GM12875 (cell line): Measurements from ENCODE around the gene NOLC1.

ENCODE experiments used
- H3K4me3 ChIP-seq: one replicate; pipeline ENCODE4 v1.5.1; 2011; ENCODE audit warnings: low read depth, low read length, control low read depth
- TF ChIP-seq, protein P1 (sequence below): IDR thresholded peaks from 2 replicates; pipeline ENCODE4 v1.5.1; 2011; ENCODE audit warnings: low read depth, mild to moderate bottlenecking, control low read depth, inconsistent platforms, low read length, moderate library complexity, borderline replicate concordance; ENCODE audit not compliant: insufficient read depth

NOLC1 gene

DNA sequence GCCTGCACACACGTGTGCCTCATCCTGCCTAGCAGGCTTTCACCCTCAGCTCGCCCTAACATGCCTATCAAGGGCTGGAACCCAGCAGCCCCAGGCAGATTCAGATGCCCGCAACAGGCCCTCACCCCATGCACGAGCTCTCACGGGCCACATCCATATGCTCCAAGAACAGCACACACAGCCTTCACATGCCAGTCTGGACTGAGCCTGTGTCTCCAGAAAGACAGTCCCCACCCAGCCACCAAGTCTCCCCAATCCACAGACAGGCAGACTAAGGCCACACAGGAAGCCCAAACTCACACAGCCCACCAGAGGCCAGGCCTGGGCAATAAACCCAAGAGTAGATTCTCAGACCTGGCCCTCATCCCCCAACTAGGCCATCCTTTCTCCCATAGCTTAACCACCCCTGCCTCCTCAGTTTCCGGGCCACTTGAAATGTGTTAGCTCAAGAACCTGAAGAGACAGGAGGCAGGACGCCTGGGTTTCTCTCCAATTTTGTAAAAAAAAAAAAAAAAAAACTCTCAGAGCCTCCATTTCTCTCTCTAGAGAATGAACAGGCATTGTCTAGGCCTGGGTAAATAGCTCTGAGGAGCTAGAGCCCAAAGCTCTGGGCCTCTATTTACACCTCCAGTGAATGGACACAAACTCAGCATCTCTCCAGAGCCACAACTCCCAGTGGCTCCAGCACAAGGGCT lies 38.8 kb upstream of the NOLC1 start:
- TF ChIP-seq, protein P1, sequence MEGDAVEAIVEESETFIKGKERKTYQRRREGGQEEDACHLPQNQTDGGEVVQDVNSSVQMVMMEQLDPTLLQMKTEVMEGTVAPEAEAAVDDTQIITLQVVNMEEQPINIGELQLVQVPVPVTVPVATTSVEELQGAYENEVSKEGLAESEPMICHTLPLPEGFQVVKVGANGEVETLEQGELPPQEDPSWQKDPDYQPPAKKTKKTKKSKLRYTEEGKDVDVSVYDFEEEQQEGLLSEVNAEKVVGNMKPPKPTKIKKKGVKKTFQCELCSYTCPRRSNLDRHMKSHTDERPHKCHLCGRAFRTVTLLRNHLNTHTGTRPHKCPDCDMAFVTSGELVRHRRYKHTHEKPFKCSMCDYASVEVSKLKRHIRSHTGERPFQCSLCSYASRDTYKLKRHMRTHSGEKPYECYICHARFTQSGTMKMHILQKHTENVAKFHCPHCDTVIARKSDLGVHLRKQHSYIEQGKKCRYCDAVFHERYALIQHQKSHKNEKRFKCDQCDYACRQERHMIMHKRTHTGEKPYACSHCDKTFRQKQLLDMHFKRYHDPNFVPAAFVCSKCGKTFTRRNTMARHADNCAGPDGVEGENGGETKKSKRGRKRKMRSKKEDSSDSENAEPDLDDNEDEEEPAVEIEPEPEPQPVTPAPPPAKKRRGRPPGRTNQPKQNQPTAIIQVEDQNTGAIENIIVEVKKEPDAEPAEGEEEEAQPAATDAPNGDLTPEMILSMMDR, result no peak

DNA sequence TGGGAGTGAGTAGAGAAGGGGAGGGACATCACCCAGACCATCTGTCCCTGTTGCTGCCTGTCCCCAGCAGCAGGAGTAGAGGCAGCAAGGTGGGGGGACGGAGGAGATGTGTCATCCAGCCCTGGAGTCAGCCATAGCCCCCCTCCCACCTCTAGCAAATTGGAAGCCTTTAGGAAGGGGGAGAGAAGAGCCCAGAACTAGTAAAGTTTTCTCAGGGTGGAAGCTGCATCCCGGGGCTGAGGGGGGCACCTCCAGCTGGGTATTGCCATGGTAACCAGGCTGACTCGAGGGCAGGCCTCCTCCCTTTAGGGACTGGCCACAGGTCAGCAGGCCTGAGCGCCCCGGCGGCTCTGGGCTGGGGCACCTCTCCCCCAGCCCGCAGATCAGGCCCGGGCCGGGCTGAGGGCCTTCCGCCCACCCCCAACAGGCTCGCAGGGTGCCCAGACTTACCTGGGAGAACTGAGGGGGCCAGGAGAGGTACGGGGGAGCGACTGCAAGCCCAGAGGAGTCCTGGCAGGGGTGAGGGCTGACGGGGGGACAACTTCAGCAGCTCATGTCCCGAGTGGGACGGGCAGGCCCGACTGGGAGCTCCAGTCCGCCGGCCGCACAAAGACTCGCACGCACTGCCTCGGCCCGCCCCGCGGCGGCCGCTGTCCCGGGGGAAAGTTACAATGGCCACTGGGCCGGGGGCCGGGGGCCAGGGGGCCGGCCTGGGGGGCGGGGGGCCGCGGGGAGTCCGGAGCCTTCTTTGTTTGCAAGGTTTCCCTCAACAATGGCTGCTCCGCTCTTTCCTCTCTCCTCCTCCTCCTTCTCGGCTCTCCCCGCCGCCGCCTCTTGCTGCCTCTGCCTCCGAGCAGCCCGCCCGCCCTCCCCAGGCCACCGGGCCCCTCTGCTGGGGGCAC lies 38.0 kb upstream of the NOLC1 start:
- H3K4me3 ChIP-seq, result peak overlapping the region; percentile 86
- TF ChIP-seq, protein P1, result no peak

More for the DNA sequence above, 38.8 kb upstream of the NOLC1 start:
- peak overlapping the region; percentile 86 for H3K4me3 ChIP-seq

DNA sequence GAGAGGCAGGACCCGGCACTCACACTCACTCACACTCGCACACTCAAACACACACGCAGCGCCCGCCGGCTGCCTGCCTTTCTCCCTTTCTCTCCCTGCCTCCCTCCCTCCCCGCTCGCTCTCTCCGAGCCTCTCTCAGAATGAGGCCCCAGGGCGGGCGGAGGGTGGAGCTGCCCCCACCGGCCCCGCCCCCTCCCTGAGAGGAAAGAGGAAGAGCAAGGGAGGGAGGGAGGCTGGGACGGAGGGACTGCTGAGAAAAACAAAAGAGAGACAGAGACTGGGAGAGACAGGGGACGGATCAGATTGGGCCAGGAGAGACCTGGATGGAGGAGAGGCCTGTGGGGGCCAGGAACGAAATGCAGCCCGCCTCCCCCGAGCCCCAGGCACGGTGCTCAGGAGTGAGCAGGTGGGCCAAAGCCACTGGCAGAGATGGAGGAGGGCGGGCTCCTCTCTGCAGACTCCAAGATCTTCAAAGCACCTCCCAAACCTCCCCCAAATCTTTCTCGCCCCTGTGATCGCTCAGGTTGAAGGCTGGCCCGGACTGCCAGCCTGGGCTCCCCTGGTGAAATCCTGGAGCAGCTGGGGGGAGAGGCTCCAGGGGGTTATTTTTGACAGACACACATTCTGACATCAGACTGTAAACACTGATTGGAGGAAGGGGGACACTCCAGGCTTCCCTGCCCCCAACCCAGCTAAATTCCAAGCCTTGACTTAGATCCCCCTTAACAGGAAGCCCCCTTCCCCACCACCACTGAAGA lies 37.1 kb upstream of the NOLC1 start:
- TF ChIP-seq, protein P1, result no peak
- peak overlapping the region; percentile 86 for H3K4me3 ChIP-seq

GRCh38 chr10:102115775-102116174 lies 36.4 kb upstream of the NOLC1 start:
- TF ChIP-seq, protein P1, result no peak
- H3K4me3 ChIP-seq, result no peak overlapping the region

DNA sequence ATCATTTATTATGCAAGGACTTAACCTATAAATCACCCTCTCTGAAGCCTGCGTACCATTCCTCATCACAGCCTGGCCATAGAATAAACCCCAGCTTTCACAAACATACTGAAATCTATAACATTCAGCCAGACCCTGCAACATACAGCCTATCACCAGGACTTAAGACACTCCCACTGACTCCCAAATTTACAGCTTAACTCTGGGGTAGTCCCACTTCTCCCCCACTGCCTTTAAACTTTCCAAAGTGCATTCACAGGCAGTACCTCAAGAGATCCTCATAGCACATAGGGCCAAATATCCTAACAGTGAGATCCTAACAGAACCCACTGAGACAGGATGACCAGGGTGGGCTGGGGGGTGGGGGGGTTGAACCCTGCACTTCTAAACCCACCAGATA lies 35.5 kb upstream of the NOLC1 start:
- TF ChIP-seq, protein P1, result no peak
- H3K4me3 ChIP-seq, result no peak overlapping the region

GRCh38 chr10:102117391-102118159 lies 34.6 kb upstream of the NOLC1 start:
- TF ChIP-seq, protein P1, result peak; percentile 6; the same call in 1 of the 2 replicates
- peak overlapping the region; percentile 14 for H3K4me3 ChIP-seq
